Fibroblast of skin of scalp (primary cell): ENCODE results near the gene ADAR. TPM values are rescaled to one million over a fixed set of nuclear protein-coding genes. Genes with fewer than 3 reads are reported as not detected.
"Not testable (repeated sequence)": the region's sequence is repeated elsewhere in the genome, so short reads cannot be mapped to it uniquely, and the experiment has no call there.

Source experiments
- DNase-seq: peaks from one replicate; pipeline ENCODE4 v3.0.0-alpha.2; 2013
- polyA plus RNA-seq, 2 experiments: library from polyadenylated mRNA; unstranded; fragments of 120-200 nt; gene quantifications; one replicate each; pipeline ENCODE4 v1.2.1, GENCODE V29; 2013; ENCODE audit not compliant: insufficient read length in 2 of 2

Gene ADAR, protein sequence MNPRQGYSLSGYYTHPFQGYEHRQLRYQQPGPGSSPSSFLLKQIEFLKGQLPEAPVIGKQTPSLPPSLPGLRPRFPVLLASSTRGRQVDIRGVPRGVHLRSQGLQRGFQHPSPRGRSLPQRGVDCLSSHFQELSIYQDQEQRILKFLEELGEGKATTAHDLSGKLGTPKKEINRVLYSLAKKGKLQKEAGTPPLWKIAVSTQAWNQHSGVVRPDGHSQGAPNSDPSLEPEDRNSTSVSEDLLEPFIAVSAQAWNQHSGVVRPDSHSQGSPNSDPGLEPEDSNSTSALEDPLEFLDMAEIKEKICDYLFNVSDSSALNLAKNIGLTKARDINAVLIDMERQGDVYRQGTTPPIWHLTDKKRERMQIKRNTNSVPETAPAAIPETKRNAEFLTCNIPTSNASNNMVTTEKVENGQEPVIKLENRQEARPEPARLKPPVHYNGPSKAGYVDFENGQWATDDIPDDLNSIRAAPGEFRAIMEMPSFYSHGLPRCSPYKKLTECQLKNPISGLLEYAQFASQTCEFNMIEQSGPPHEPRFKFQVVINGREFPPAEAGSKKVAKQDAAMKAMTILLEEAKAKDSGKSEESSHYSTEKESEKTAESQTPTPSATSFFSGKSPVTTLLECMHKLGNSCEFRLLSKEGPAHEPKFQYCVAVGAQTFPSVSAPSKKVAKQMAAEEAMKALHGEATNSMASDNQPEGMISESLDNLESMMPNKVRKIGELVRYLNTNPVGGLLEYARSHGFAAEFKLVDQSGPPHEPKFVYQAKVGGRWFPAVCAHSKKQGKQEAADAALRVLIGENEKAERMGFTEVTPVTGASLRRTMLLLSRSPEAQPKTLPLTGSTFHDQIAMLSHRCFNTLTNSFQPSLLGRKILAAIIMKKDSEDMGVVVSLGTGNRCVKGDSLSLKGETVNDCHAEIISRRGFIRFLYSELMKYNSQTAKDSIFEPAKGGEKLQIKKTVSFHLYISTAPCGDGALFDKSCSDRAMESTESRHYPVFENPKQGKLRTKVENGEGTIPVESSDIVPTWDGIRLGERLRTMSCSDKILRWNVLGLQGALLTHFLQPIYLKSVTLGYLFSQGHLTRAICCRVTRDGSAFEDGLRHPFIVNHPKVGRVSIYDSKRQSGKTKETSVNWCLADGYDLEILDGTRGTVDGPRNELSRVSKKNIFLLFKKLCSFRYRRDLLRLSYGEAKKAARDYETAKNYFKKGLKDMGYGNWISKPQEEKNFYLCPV
- 95.6 TPM for polyA plus RNA-seq (2013, experiment 1 of 2; ENCODE audit: insufficient read length)
- 97.0 TPM for polyA plus RNA-seq (2013, experiment 2 of 2; ENCODE audit: insufficient read length)

GRCh38 chr1:154607609-154608396 lies at the start of gene ADAR:
TSS of gene ADAR (minus strand) at chr1:154608186. CDS start at chr1:154608006, 180 bp downstream.
- peak; percentile 98 for DNase-seq

DNA sequence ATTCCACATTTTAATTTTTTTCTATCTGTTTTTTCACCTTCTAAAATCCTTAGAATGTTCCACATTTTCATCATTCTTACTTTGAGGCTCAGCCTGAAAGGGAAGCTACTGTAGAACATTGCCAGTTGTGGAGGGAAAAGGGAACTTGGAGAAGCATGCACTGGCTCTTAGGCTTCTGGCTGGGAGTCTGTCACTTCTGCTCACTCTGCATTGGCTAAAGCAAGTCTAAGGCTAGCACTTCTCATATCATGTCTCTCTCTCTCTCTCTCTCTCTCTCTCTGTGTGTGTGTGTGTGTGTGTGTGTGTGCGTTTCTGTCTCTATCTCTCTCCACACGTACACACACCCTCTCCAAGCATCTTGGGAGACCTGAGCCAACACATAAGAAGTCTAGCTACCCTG lies 49.6 kb upstream of the ADAR start:
- DNase-seq, result no peak

GRCh38 chr1:154652893-154653292 lies 44.9 kb upstream of the ADAR start:
- DNase-seq, result no peak

DNA sequence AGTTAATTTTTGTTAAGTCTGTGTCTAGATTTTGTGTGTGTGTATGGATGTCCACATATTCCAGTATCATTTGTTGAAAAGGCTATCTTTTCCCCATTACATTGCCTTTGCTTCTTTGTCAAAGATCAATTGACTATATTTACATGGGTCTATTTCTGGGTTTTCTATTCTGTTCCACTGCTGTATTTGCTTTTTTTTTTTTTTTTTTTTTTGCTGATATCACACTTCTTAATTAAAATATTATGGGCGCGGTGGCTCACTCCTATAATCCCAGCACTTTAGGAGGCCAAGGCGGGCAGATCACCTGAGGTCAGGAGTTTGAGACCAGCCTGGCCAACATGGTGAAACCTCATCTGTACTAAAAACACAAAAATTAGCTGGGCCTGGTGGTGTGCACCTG lies 36.7 kb upstream of the ADAR start:
- DNase-seq, result not testable (repeated sequence)

DNA sequence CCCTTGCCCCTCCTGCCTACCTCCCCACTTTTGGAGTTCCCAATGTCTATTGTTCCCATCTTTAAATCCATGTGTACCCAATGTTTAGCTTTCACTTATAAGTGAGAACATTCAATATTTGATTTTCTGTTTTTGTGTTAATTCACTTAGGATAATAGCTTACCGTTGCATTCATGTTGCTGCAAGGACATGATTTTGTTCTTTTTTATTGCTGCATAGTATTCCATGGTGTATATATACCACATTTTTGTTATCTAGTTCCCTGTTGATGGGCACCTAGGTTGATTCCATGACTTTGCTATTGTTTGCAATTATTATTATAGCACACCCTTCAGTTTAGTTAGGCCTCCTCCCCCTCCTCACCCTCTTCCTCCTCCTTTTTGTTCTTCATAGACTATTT lies 33.5 kb upstream of the ADAR start:
- DNase-seq, result no peak

- no peak for DNase-seq
These were observed 31.9 kb upstream of the ADAR start for GRCh38 chr1:154639876-154640275.

GRCh38 chr1:154635171-154635570 lies 27.2 kb upstream of the ADAR start:
- no peak for DNase-seq

DNA sequence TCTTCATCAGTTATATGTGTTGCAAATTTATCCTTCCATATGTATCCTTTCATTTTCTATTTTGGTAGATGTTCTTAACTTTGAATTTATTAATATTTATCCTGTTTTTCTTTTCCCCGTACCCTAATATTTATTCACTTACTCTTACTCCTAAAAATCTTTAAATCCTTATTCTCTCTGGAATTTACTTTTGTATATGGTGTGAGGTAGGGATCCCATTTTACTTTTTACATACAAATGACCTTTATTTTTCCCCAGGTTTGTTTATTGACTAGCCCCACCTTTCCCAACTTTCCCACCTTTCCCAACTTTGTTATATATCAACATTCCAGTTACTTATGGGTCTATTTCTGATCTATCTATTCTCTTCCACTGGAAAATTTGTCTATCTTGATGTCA lies 21.7 kb upstream of the ADAR start:
- DNase-seq, result no peak

GRCh38 chr1:154629061-154629674 lies 21.2 kb upstream of the ADAR start:
- no peak for DNase-seq

GRCh38 chr1:154628121-154628405 lies 20.1 kb upstream of the ADAR start:
- DNase-seq, result no peak

- DNase-seq, result peak; percentile 94
These were observed 19.5 kb upstream of the ADAR start for GRCh38 chr1:154627257-154628120.

DNA sequence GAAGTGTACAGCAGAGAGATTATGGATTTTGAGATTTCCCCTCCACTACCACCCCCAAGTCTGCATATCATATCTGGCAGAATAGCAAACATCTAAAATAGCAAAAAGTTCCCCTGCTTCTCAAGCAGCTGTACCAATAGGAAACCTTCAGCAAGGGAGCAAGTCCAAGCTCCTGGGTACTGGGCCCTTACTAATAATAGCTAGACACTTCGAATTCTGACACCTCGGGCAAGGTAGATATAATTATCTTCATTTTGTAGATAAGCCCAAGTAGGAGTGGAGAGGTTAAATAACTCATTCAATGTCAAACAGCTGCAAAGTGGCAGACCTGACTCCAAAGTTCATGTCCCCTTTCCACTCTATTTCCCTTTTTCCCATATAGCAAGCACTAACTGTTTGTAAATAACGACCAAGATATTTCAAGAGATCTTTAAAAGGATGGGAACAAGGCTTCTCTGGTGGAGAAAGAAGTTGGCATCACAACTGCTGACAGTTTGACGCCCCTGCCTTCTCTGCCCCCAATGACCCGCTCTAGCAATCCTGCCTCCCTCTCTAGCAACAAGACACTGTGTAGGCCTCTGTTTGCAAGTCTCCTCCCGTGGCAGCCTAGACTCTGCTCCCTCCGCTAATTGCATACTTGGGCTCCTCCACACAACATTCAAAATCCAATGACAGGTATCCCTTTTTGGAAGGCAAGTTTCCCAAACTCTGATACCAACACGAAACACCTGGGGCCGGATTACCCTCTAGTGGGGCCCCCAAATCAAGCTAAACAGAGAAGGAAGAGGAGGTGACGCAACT lies 18.7 kb upstream of the ADAR start:
- DNase-seq, result peak; percentile 8

GRCh38 chr1:154624746-154625643 lies 17.0 kb upstream of the ADAR start:
- peak; percentile 77 for DNase-seq

GRCh38 chr1:154623358-154623757 lies 15.4 kb upstream of the ADAR start:
- DNase-seq, result no peak

- DNase-seq, result no peak
These were observed 14.6 kb upstream of the ADAR start for GRCh38 chr1:154622503-154623039.

DNA sequence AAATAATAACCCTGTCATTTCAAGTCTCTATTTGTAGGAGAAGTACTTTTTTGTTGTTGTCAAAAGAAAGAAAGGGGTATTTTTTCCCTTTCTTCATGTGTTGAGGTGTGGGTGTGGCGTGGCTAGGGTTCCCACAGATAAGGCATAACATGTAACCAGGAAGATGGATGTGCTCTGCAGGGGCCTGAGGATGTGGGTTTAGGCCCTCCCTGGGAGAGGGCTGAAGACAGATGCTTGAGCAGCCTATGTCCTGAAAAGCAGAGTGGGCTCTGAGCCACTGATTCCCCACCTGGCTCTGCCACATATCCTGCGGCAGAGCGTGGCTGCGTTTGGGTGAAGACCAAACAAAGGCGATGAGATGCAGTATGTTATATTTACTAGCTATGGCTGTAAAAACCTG lies 13.9 kb upstream of the ADAR start:
- DNase-seq, result no peak

DNA sequence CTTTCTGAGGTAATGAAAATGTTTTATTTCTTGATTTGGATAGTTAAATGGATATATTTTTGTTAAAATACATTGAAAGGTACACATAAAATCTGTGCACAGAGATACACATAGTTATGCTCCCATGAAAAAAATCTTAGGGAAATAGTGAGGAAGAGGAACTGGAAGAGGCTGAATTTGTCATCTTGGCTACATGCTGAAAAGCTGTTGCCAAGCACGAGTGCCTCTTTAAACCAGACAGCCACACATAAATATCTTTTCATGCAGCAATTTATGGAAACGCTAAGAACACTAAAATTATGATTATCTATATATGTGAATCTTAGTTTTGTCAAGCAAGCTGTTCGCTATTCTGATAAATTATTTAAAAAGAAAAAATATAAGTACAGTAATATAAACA lies 12.8 kb upstream of the ADAR start:
- DNase-seq, result no peak

DNA sequence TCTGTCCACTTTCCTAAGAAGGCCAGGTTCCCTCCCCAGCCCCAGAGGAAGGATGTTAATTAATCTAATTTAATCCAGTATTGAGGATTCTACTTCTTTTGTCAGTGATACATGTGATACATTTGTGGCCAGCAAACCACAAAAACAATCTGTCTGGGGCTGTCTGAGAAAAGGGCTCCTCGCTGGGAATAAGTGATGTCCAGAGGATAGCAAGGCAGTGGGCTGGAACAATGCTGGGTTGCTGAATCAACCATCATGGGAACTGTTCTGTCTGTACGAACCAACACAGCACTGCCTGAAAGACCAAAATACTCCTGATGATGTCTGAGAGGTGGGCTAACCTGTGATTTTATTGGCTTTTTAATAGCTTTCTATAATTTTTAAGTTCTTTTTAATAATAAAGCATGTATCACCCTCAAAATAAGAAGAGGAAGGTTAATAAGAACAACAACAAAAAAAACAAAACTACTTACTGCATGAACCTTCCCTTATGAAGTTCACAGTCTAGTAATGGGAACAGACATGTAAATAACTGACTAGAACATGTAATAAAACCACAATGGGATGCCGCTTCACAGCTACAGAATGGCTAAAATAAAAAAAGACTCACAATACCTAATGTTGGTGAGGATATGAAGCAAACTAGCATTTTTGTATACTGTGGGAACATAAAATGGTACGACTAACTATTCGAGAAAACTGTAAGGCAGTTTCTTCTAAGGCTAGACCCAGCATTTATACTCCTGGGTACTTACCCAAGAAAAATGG lies 11.4 kb upstream of the ADAR start:
- DNase-seq, result no peak
